NOMO-1 treated with DMSO at 0.1 percent for 48 hours (cell line): ENCODE results near the gene EDIL3.
"Not testable (repeated sequence)": the region's sequence is repeated elsewhere in the genome, so short reads cannot be mapped to it uniquely, and the experiment has no call there.

ENCODE experiments used
- DNase-seq: peaks from one replicate; lab custom pipeline; 2025; ENCODE audit not compliant: unreplicated experiment; lab: John Stamatoyannopoulos, UW

EDIL3 gene

GRCh38 chr5:84080908-84081307 lies 303.8 kb downstream of the EDIL3 start:
- DNase-seq, result no peak

DNA sequence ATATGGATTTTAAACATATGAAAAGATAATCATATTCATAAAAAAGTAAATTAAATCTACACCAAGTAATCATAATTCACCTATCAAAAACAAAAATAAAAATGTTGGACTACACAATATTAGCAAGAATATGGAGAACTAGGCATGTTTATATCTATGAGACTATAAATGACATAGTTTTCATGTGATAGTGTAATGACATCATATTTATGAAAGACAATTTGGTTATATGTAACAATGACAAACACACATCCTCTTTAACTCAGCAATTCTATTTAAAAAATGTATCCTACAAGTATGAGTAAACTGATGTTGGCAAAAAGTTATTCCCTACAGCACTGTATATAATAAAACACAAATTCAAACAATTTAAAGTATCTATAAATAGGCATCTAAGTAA lies 312.3 kb downstream of the EDIL3 start:
- DNase-seq, result no peak

DNA sequence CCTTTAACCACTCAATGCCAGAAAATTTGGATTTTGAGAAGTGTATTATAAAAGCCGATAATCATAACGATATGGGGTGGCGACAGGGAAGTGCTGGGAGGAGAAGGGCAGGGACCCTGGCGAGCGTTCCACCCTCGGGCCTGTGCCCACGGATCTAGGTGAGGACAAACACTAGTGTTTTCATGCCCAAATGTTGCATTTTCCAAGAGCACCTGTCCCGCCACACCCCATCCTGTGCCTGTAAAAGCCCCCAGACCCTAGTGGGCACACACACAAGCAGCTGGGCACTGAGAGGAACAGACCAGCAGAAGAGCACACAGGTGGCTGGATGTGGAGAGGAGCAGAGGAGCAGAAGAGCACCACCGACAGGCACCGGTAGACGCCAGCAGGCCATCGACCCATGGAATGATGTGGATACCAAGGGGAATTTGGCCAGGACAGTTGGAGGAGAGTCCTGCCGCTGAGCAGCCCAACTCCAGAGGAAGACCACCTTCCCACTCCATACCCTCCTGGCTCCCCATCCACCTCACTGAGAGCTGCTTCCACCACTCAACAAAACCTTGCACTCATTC lies 315.0 kb downstream of the EDIL3 start:
- no peak for DNase-seq

GRCh38 chr5:84063041-84063440 lies 321.6 kb downstream of the EDIL3 start:
- DNase-seq, result peak; percentile 31

DNA sequence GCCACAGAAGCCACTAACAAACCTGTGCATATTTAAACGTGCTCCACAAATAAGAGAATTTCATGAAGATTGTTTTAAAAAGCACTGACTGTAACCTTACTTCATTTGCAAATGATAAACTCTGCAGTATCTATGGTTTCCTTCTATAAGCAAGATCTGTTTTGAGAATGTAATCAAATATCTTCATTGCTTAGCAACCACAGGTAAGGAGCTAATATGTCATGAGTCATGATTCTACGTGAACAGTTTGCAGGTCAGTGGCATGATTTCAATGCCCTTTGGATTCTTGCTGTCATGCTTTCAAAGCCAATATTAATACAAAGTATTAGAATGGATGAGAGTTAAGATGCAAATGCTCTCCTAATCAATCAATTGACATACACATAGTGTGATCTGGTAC lies 325.0 kb downstream of the EDIL3 start:
- no peak for DNase-seq

DNA sequence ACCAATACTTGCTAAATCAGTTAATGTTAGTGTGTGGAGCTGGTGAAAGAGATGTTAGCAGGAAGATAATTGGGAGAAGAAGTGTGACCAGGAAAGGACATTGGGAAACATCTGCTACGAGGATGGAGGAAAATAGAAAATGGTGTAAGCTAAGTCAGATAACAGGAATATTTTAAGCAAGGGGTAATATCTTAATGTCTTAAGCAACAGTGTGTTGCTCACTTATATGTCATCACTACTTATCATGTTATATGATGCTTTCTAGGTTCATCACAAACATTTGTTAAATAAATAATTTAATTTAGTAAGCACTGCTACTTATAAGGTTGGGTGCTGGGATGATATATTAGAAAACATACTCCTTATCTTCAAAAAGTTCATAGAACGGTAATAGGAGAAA lies 326.1 kb downstream of the EDIL3 start:
- DNase-seq, result no peak

DNA sequence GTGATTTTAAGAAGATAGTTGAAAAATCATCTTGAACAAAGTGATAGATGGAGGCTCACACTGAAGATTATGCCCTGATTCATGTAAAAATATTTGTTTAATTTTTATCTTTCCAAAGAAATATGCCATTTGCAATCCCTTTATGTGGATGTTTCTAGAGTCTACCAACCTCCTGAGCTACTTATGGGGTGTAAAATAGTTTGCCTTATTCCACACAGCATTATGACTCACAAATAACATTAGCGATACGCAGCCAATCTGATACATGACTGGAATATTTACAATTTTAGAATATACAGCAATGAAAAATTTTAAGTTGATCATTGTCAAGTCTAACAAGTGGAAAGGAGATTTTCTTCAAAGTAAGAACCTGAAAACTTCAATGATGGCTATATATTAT lies 327.5 kb downstream of the EDIL3 start:
- no peak for DNase-seq

DNA sequence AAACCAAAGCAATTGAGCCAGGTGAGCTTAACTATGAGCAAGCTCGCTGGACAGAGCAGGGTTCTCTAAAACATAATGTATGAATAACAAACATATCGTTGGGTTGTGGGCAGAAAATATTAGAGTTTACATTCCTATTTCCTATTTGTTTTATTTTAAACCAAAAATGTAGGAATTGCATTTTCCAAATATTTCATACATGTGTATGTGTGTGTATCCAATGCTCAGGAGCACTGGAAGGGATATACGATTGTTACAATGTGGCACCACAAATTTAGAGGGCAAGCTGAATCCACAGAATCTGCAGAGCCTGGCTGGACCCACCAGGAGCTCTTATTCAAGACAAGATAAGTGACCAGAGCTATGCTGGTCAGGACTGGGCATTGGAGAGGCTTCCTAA lies 338.7 kb downstream of the EDIL3 start:
- no peak for DNase-seq

GRCh38 chr5:84036842-84037241 lies 347.8 kb downstream of the EDIL3 start:
- no peak for DNase-seq

- DNase-seq, result no peak
Measured at GRCh38 chr5:84032324-84032723, 352.4 kb downstream of the EDIL3 start.

- DNase-seq, result no peak
Measured at GRCh38 chr5:84028093-84028492, 356.6 kb downstream of the EDIL3 start.

GRCh38 chr5:84018521-84018920 lies 366.2 kb downstream of the EDIL3 start:
- DNase-seq, result not testable (repeated sequence)

DNA sequence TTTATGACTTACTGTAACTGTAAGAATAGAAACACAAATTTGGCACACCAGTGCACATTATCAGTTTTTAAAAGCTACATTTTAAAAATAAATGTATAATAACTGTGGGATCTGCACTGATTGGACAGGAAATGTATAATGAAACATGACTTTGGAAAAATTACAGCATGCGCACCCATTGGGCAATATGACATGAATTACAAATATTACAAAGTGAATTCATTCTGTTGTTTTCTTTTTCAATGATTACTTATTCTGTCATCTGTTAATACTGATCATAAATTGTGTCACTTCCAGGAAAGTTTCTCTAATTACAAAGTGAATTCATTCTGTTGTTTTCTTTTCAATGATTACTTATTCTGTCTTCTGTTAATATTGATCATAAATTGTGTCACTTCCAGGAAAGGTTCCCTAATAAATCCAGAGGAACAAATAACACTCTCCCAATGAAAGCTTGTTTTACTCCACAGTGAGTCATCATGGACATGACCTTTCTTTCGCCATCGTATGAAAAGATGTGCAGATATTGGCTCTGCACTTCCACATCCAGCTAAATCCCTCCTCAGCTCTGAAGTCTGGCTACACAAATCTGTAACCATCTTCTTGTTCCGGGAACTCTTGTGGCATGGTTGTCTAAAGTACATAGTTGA lies 367.0 kb downstream of the EDIL3 start:
- no peak for DNase-seq

GRCh38 chr5:84016085-84016484 lies 368.6 kb downstream of the EDIL3 start:
- no peak for DNase-seq

GRCh38 chr5:84014966-84015365 lies 369.7 kb downstream of the EDIL3 start:
- no peak for DNase-seq

DNA sequence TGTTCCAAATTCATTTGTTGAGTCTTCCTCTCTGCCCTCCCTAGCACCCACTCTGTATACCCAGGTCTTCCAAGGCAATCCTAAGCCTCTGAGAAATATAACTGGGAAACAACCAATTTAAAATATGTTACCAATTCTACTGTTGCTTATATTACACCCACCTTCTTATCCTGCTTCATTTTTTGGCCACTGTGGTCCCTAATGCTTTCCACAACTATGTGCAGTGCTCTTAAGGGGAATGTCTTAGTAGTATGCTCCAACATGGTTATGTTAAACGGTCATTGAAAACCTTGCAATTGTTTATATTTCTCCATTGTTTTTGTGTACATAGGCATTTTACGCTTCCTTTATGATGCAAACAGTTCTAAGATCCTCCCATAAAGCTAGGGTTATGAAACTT lies 390.9 kb downstream of the EDIL3 start:
- no peak for DNase-seq

- DNase-seq, result no peak
Measured at GRCh38 chr5:83991566-83992224, 393.0 kb downstream of the EDIL3 start.

GRCh38 chr5:83988293-83988685 lies 396.4 kb downstream of the EDIL3 start:
- DNase-seq, result no peak

DNA sequence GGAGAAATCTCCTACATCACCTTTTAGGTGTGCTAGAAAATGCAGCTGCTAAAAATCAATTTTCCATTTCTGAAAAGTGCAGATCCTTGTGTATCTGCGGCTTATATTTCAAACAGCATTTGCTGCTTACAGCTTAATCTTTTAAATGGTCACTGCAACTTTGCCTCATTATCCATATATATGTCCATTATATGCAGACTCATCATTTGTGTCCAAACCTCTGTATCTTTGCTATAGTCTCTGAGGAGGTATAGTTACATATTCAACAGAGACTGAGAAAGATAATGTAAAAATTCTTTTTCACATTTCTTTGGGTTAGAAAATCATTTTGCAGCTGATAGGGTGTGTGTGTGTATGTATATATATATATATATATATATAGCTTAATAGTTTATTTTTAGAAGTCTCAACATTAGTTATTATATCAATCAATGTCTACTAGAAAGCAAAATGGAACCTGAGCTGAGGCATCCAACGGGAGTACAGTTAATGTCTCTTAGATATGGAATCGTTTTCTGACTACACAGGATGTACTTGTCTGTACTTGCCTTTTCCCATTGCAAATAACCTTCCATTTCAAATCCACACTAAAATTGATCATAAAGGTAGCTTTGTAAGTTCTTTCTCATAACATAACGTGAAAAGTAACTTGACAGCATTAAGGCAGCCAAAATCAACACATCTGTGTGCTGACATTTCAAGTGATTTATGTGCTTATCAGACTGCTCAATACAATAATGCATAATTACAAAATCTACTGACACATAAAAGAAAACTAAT lies 397.0 kb downstream of the EDIL3 start:
- no peak for DNase-seq

DNA sequence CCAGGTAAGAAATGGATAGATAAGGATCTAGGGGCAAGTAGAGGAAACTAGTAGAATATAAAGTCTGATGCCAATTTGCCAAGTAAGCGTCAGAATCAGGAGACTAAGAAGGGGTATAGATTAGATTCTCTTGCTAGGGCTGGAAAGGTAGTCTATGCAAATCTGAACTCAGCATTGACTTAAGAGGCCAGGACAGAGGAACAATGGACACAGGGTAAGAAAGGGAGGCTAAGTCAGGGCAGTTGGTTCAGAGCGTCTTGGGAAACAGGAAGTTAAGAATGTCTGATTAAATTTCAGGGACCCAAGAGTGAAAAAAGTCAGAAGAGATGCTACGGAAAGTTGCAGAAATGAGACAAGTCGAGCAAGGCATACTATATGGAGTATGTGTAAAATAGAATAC lies 400.8 kb downstream of the EDIL3 start:
- DNase-seq, result no peak

GRCh38 chr5:83973925-83974815 lies 410.5 kb downstream of the EDIL3 start:
- DNase-seq, result no peak
